Natural killer cell (primary cell): ENCODE data around the gene GPR55. TPM values are rescaled to one million over a fixed set of nuclear protein-coding genes. Genes with fewer than 3 reads are reported as not detected.

Source experiments
- ATAC-seq, 3 donors: fragments of 150-1000 bp in 2 of 3; fragments of 200-7000 bp in 1 of 3; cut with Tn5 transposase; 1 replicate in 1 of 3; 2 replicates in 2 of 3; pipeline ENCODE4 v1.10.0; 2021; ENCODE audit warnings: mild to moderate bottlenecking in 2 of 3, moderate library complexity in 2 of 3
- DNase-seq, 2 donors: peaks; one replicate each; pipeline versions ENCODE4 v3.0.0 to v3.0.0-alpha.2; 2013 to 2021; ENCODE audit warnings: mixed read lengths in 1 of 2
- H3K27ac ChIP-seq: one replicate; pipeline ENCODE4 v1.5.1; 2013; ENCODE audit warnings: mild to moderate bottlenecking, low read length
- H3K27me3 ChIP-seq: one replicate; pipeline ENCODE4 v1.6.1; 2013; ENCODE audit warnings: low read length; ENCODE audit not compliant: control insufficient read depth, insufficient read depth
- H3K36me3 ChIP-seq: one replicate; pipeline ENCODE4 v1.6.1; 2013; ENCODE audit warnings: low read length; ENCODE audit not compliant: control insufficient read depth, insufficient read depth
- H3K4me1 ChIP-seq: one replicate; pipeline ENCODE4 v1.6.1; 2013; ENCODE audit warnings: low read length; ENCODE audit not compliant: control insufficient read depth, insufficient read depth
- H3K4me3 ChIP-seq: one replicate; pipeline ENCODE4 v1.5.1; 2013; ENCODE audit warnings: low read length
- H3K9me3 ChIP-seq: one replicate; pipeline ENCODE4 v1.6.1; 2013; ENCODE audit warnings: low read length; ENCODE audit not compliant: control insufficient read depth, insufficient read depth
- H3K27ac Mint-ChIP-seq, 2 donors: one replicate each; pipeline ENCODE4 v1.8.0; 2022; ENCODE audit warnings: mild to moderate bottlenecking in 2 of 2, mixed read lengths in 2 of 2, moderate library complexity in 1 of 2
- H3K27me3 Mint-ChIP-seq, 2 donors: one replicate each; pipeline ENCODE4 v1.8.0; 2022; ENCODE audit warnings: low read depth in 2 of 2, mixed read lengths in 2 of 2
- H3K36me3 Mint-ChIP-seq: one replicate; pipeline ENCODE4 v1.8.0; 2022; ENCODE audit warnings: mixed read lengths
- H3K4me1 Mint-ChIP-seq, 2 donors: one replicate each; pipeline ENCODE4 v1.8.0; 2022; ENCODE audit warnings: mixed read lengths in 2 of 2
- H3K4me3 Mint-ChIP-seq: one replicate; pipeline ENCODE4 v1.8.0; 2022; ENCODE audit warnings: mild to moderate bottlenecking, moderate library complexity, mixed read lengths
- H3K9me3 Mint-ChIP-seq, 2 donors: one replicate each; pipeline ENCODE4 v1.8.0; 2022; ENCODE audit warnings: mixed read lengths in 2 of 2
- WGBS: methylation state at CpG from one replicate; pipeline ENCODE4 v1.1.7; 2013; ENCODE audit warnings: missing lambda C conversion rate; ENCODE audit not compliant: insufficient coverage; 5-methylcytosine and 5-hydroxymethylcytosine counted together
- intact Hi-C: fragments of 100-400 bp; cut with micrococcal nuclease; formaldehyde crosslinking; loops from one replicate; pipeline ENCODE4 v1.14.2; 2022
- total RNA-seq, 4 donors: library from RNA; stranded (reverse); fragments of 120-200 nt in 1 of 4; gene quantifications; one replicate each; pipeline versions ENCODE4 v1.2.3 to v1.2.4, GENCODE V29; 2013 to 2022
- TF ChIP-seq, protein P1 (sequence below): fragments of 200-600 bp; IDR thresholded peaks from one replicate; pipeline ENCODE4 v1.8.0; 2022; ENCODE audit warnings: antibody characterized with exemption

Gene GPR55
- total RNA-seq, 3 donors from 2014 or later (not counting 1 experiment from before 2014, with no cell fraction given) = 0.09 to 1.1 (median 0.40) TPM

DNA sequence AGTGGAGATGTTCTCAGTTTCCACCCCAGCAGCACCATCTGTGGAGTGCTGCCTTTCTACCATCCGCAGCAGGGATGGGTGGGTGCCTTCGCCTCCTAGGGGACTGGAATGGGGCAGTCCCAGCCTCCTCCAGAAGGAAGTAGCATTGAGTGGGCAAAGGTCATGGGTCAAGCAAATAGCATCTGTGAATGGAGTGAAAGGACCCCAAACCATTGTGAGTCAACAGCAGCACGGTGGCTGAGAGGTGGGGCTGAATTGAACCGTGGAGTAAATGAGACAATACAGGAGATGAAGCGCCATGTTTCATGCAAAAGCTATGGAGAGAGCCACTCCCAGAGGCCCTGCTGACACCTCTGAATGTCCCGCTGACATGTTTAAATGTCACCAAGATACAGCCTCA is 9.7 kb downstream of the GPR55 start:
- H3K27ac Mint-ChIP-seq = no peak overlapping the region
- no peaks in the 10 kb centered on the region for H3K4me1 Mint-ChIP-seq
- TF ChIP-seq, protein P1, sequence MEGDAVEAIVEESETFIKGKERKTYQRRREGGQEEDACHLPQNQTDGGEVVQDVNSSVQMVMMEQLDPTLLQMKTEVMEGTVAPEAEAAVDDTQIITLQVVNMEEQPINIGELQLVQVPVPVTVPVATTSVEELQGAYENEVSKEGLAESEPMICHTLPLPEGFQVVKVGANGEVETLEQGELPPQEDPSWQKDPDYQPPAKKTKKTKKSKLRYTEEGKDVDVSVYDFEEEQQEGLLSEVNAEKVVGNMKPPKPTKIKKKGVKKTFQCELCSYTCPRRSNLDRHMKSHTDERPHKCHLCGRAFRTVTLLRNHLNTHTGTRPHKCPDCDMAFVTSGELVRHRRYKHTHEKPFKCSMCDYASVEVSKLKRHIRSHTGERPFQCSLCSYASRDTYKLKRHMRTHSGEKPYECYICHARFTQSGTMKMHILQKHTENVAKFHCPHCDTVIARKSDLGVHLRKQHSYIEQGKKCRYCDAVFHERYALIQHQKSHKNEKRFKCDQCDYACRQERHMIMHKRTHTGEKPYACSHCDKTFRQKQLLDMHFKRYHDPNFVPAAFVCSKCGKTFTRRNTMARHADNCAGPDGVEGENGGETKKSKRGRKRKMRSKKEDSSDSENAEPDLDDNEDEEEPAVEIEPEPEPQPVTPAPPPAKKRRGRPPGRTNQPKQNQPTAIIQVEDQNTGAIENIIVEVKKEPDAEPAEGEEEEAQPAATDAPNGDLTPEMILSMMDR = no peak
- DNase-seq = no peak
- H3K27me3 ChIP-seq = peaks cover 3% of the 10 kb centered on the region
- no peak overlapping the region for H3K4me3 Mint-ChIP-seq
- intact Hi-C loops = no loop called here
- H3K4me1 ChIP-seq = peaks cover 4% of the 10 kb centered on the region
- H3K27me3 Mint-ChIP-seq = peaks cover 54 to 79% of the 10 kb centered on the region in 2 donors
- no peaks in the 10 kb centered on the region for H3K9me3 ChIP-seq
- H3K27ac ChIP-seq = no peak overlapping the region
- 93% methylated on average over 6 of the region's 6 CpGs for WGBS
- no peaks in the 10 kb centered on the region for H3K36me3 ChIP-seq
- H3K36me3 Mint-ChIP-seq = no peaks in the 10 kb centered on the region
- H3K4me3 ChIP-seq = no peak overlapping the region
- H3K9me3 Mint-ChIP-seq = no peaks in the 10 kb centered on the region
- no peak for ATAC-seq

DNA sequence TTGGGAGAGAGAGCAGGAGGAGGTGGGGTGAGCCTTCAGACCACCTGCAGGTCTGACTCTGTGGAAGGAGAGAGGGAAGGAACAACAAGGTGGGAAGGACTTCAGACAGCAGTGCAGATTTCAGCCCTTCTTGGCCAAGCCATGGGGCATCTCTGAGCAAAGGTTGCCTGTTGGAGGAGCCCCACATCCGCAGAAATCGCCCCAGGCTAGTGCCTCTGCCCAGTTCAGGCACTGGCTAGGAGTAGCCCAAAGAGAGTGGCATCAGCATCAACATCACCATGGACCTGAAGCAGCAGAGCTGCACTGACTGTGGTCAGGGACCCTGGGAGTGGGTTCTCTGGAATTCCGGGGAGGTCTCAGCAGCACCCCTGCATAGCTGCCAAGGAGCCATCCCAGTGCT is 10.2 kb downstream of the GPR55 start:
- no peaks in the 10 kb centered on the region for H3K4me1 Mint-ChIP-seq
- H3K36me3 Mint-ChIP-seq = no peaks in the 10 kb centered on the region
- no peak overlapping the region for H3K4me3 ChIP-seq
- no peak overlapping the region for H3K27ac Mint-ChIP-seq
- TF ChIP-seq, protein P1 = no peak
- H3K27me3 Mint-ChIP-seq = peaks cover 55 to 79% of the 10 kb centered on the region in 2 donors
- WGBS = 94% methylated on average over 3 of the region's 3 CpGs
- H3K27ac ChIP-seq = no peak overlapping the region
- DNase-seq = no peak
- no peaks in the 10 kb centered on the region for H3K9me3 Mint-ChIP-seq
- no peaks in the 10 kb centered on the region for H3K9me3 ChIP-seq
- peaks cover 4% of the 10 kb centered on the region for H3K4me1 ChIP-seq
- H3K27me3 ChIP-seq = peaks cover 3% of the 10 kb centered on the region
- intact Hi-C loops = no loop called here
- H3K4me3 Mint-ChIP-seq = no peak overlapping the region
- ATAC-seq = no peak
- no peaks in the 10 kb centered on the region for H3K36me3 ChIP-seq

DNA sequence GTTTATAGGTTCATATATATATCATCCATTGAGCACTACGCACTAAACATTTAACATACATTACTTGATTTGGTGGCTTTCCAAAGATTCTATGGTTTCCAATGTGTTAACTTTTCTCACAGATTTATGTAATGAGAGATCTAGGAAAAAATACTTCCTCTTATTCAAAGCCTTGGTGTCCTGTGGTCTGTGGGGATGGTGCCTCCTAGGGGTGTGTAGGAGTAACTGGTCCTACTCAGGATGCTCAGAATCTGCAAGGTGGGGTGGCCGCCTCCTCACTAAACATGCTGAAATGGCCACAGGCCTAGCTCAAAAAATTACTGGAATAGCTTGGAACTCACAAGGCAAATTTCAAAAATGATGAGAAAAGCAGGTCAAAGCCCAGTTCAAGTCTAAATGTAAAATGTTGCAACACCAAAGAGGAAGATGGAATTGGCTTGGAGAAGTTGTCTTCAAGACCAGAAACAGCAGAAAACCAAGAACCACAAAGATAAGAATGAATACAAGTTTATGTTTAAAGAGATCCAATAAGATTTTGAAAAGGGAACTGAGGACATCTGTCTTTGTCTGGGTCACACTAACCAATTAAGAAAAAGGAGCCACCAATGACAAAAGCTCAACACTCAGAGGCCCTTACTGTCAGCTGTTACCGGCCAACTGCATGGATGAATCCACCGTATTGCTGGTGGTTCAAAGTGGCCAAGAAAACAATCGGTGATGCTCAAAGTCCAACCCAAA is 11.5 kb downstream of the GPR55 start:
- intact Hi-C loops = no loop called here

More for the DNA sequence above, 11.5 kb downstream of the GPR55 start:
- Histone ChIP-seq H3K27ac (no peak overlapping the region), H3K36me3 (no peaks in the 10 kb centered on the region), H3K4me1 (peaks cover 4% of the 10 kb centered on the region), H3K27me3 (peaks cover 3% of the 10 kb centered on the region), H3K9me3 (no peaks in the 10 kb centered on the region), H3K4me3 (no peak overlapping the region)
- DNase-seq (peak; percentile 3 to 67), ATAC-seq (peak; percentile 40 to 63 (median 63))
- Mint-ChIP-seq H3K9me3 (no peaks in the 10 kb centered on the region), H3K27me3 (peaks cover 63 to 81% of the 10 kb centered on the region in 2 donors), H3K27ac (no peak overlapping the region), H3K36me3 (no peaks in the 10 kb centered on the region), H3K4me1 (no peaks in the 10 kb centered on the region), H3K4me3 (no peak overlapping the region)
- TF ChIP-seq, protein P1 = peak; percentile 31
- 84% methylated on average over 4 of the region's 5 CpGs for WGBS
